ENCODE measurements around the gene ITGB1BP2.
"Not testable (repeated sequence)": the region's sequence is repeated elsewhere in the genome, so short reads cannot be mapped to it uniquely, and the experiment has no call there.

DNA sequence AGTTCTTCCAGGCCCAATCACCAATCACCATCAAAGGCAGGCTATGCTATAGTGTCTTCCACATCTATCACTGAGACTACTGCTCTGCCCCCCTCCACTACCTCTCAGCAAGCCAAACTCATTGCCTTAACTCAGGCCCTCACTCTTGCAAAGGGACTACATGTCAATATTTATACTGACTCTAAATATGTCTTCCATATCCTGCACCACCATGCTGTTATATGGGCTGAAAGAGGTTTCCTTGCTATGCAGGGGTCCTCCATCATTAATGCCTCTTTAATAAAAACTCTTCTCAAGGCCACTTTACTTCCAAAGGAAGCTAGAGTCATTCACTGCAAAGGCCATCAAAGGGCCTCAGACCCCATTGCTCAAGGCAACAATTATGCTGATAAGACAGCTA is 32.9 kb upstream of the ITGB1BP2 start:
- TF ChIP-seq, protein P1, sequence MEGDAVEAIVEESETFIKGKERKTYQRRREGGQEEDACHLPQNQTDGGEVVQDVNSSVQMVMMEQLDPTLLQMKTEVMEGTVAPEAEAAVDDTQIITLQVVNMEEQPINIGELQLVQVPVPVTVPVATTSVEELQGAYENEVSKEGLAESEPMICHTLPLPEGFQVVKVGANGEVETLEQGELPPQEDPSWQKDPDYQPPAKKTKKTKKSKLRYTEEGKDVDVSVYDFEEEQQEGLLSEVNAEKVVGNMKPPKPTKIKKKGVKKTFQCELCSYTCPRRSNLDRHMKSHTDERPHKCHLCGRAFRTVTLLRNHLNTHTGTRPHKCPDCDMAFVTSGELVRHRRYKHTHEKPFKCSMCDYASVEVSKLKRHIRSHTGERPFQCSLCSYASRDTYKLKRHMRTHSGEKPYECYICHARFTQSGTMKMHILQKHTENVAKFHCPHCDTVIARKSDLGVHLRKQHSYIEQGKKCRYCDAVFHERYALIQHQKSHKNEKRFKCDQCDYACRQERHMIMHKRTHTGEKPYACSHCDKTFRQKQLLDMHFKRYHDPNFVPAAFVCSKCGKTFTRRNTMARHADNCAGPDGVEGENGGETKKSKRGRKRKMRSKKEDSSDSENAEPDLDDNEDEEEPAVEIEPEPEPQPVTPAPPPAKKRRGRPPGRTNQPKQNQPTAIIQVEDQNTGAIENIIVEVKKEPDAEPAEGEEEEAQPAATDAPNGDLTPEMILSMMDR (IDR thresholded peaks at IDR 0.05; ENCODE audit: low read depth, low read length), result not testable (repeated sequence)
- not testable (repeated sequence) for TF ChIP-seq POLR2A (IDR thresholded peaks at IDR 0.05; ENCODE audit: extremely low read depth, insufficient read length); MYC (IDR thresholded peaks at IDR 0.05; ENCODE audit: low read depth, low read length)
- TF ChIP-seq, protein P2, sequence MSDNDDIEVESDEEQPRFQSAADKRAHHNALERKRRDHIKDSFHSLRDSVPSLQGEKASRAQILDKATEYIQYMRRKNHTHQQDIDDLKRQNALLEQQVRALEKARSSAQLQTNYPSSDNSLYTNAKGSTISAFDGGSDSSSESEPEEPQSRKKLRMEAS (IDR thresholded peaks at IDR 0.05; ENCODE audit: low read depth, low read length), result not testable (repeated sequence)
